H9 (cell line): ENCODE data around the gene CPT1B. TPM values are rescaled to one million over a fixed set of nuclear protein-coding genes. Genes with fewer than 3 reads are reported as not detected.
"Not testable (repeated sequence)": the region's sequence is repeated elsewhere in the genome, so short reads cannot be mapped to it uniquely, and the experiment has no call there.

Source experiments
- DNase-seq: peaks from one replicate; pipeline ENCODE4 v3.0.0-alpha.2; 2017
- H2AFZ ChIP-seq: one replicate; pipeline ENCODE4 v1.6.1; 2013; ENCODE audit warnings: mild to moderate bottlenecking, low read length, control low read depth, moderate library complexity
- H2AK5ac ChIP-seq: 2 replicates; pipeline ENCODE4 v1.6.1; 2013; ENCODE audit warnings: low read length, control low read depth, mixed read lengths; ENCODE audit not compliant: insufficient read length
- H2BK120ac ChIP-seq: one replicate; pipeline ENCODE4 v1.6.1; 2013; ENCODE audit warnings: low read depth, mild to moderate bottlenecking, low read length, control low read depth, inconsistent platforms; ENCODE audit not compliant: poor library complexity, severe bottlenecking
- H2BK12ac ChIP-seq: 2 replicates; pipeline ENCODE4 v1.6.1; 2013; ENCODE audit warnings: low read length, control low read depth, mixed read lengths, low read depth; ENCODE audit not compliant: insufficient read length
- H2BK15ac ChIP-seq: 2 replicates; pipeline ENCODE4 v1.6.1; 2013; ENCODE audit warnings: low read depth, low read length, control low read depth
- H2BK20ac ChIP-seq: one replicate; pipeline ENCODE4 v1.6.1; 2013; ENCODE audit warnings: low read depth, mild to moderate bottlenecking, low read length, control low read depth, inconsistent platforms; ENCODE audit not compliant: poor library complexity, severe bottlenecking
- H2BK5ac ChIP-seq: 2 replicates; pipeline ENCODE4 v1.6.1; 2013; ENCODE audit warnings: low read length, control low read depth, mixed read lengths; ENCODE audit not compliant: insufficient read length
- H3K14ac ChIP-seq: 2 replicates; pipeline ENCODE4 v1.6.1; 2013; ENCODE audit warnings: low read length, control low read depth; ENCODE audit not compliant: insufficient read depth
- H3K18ac ChIP-seq: 2 replicates; pipeline ENCODE4 v1.6.1; 2013; ENCODE audit warnings: low read depth, mild to moderate bottlenecking, mixed read lengths, low read length, control low read depth; ENCODE audit not compliant: insufficient read length
- H3K23ac ChIP-seq: 2 replicates; pipeline ENCODE4 v1.6.1; 2013; ENCODE audit warnings: low read length, control low read depth, mixed read lengths, low read depth; ENCODE audit not compliant: insufficient read length
- H3K23me2 ChIP-seq: 2 replicates; pipeline ENCODE4 v1.6.1; 2013; ENCODE audit warnings: low read depth, mild to moderate bottlenecking, mixed read lengths, low read length, control low read depth; ENCODE audit not compliant: insufficient read length, poor library complexity, severe bottlenecking
- H3K27ac ChIP-seq: 2 replicates; pipeline ENCODE4 v1.5.1; 2013; ENCODE audit warnings: low read length, control low read depth, mixed read lengths, low read depth; ENCODE audit not compliant: insufficient read length
- H3K27me3 ChIP-seq: 2 replicates; pipeline ENCODE4 v1.6.1; 2013; ENCODE audit warnings: low read length, control low read depth, inconsistent platforms; ENCODE audit not compliant: insufficient read depth
- H3K4ac ChIP-seq: 2 replicates; pipeline ENCODE4 v1.6.1; 2013; ENCODE audit warnings: low read depth, mild to moderate bottlenecking, control low read depth, inconsistent platforms, low read length, moderate library complexity
- H3K4me1 ChIP-seq: 2 replicates; pipeline ENCODE4 v1.6.1; 2013; ENCODE audit warnings: low read length, control low read depth, inconsistent platforms; ENCODE audit not compliant: insufficient read depth
- H3K4me2 ChIP-seq: 2 replicates; pipeline ENCODE4 v1.6.1; 2013; ENCODE audit warnings: low read length, control low read depth, mixed read lengths; ENCODE audit not compliant: insufficient read length, insufficient read depth
- H3K56ac ChIP-seq: 2 replicates; pipeline ENCODE4 v1.6.1; 2013; ENCODE audit warnings: low read depth, mild to moderate bottlenecking, mixed read lengths, low read length, control low read depth; ENCODE audit not compliant: insufficient read length
- H3K79me1 ChIP-seq: 2 replicates; pipeline ENCODE4 v1.6.1; 2013; ENCODE audit warnings: low read depth, mild to moderate bottlenecking, moderate library complexity, low read length, control low read depth, inconsistent platforms; ENCODE audit not compliant: insufficient read depth, poor library complexity, severe bottlenecking
- H3K79me2 ChIP-seq: 2 replicates; pipeline ENCODE4 v1.6.1; 2013; ENCODE audit warnings: low read length, control low read depth, inconsistent platforms; ENCODE audit not compliant: insufficient read depth
- H3K9ac ChIP-seq: 2 replicates; pipeline ENCODE4 v1.6.1; 2013; ENCODE audit warnings: low read length, control low read depth, mixed read lengths; ENCODE audit not compliant: insufficient read length; ENCODE audit errors: extremely low read depth
- H3K9me3 ChIP-seq: one replicate; pipeline ENCODE4 v1.6.1; 2013; ENCODE audit warnings: low read depth, low read length, inconsistent platforms; ENCODE audit not compliant: control insufficient read depth
- H3T11ph ChIP-seq: one replicate; pipeline ENCODE4 v1.6.1; 2013; ENCODE audit warnings: mild to moderate bottlenecking, low read length, control low read depth, inconsistent platforms
- H4K20me1 ChIP-seq: one replicate; pipeline ENCODE4 v1.6.1; 2013; ENCODE audit not compliant: control insufficient read depth, insufficient read length, insufficient read depth
- H4K5ac ChIP-seq: 2 replicates; pipeline ENCODE4 v1.6.1; 2013; ENCODE audit warnings: low read depth, mild to moderate bottlenecking, mixed read lengths, low read length, control low read depth; ENCODE audit not compliant: insufficient read length
- H4K8ac ChIP-seq: replicated peaks from 2 replicates; pipeline ENCODE4 v1.6.1; 2013; ENCODE audit warnings: low read length, control low read depth, mixed read lengths, low read depth; ENCODE audit not compliant: insufficient read length
- H4K91ac ChIP-seq: 2 replicates; pipeline ENCODE4 v1.6.1; 2013; ENCODE audit warnings: low read depth, mild to moderate bottlenecking, moderate library complexity, mixed read lengths, low read length, control low read depth; ENCODE audit not compliant: insufficient read length
- H3K27ac Mint-ChIP-seq, 3 experiments: 2 replicates in 2 of 3; 3 replicates in 1 of 3; pipeline ENCODE4 v1.8.0; 2020 to 2021; ENCODE audit warnings: mixed read lengths in 3 of 3, mild to moderate bottlenecking in 1 of 3, moderate library complexity in 1 of 3
- H3K27me3 Mint-ChIP-seq: 2 replicates; pipeline ENCODE4 v1.8.0; 2021; ENCODE audit warnings: low read depth, mild to moderate bottlenecking, moderate library complexity, mixed read lengths
- H3K36me3 Mint-ChIP-seq, 3 experiments: 2 replicates in 2 of 3; 3 replicates in 1 of 3; pipeline ENCODE4 v1.8.0; 2020 to 2021; ENCODE audit warnings: low read depth in 3 of 3, mixed read lengths in 3 of 3; ENCODE audit not compliant: insufficient read depth in 1 of 3
- H3K4me1 Mint-ChIP-seq, 2 experiments: 2 replicates each; pipeline ENCODE4 v1.8.0; 2020; ENCODE audit warnings: mixed read lengths in 2 of 2
- H3K4me3 Mint-ChIP-seq, 2 experiments: 2 replicates in 1 of 2; 3 replicates in 1 of 2; pipeline ENCODE4 v1.8.0; 2020 to 2021; ENCODE audit warnings: mild to moderate bottlenecking in 2 of 2, mixed read lengths in 2 of 2, moderate library complexity in 1 of 2
- H3K9me3 Mint-ChIP-seq, 2 experiments: 2 replicates in 1 of 2; 3 replicates in 1 of 2; pipeline ENCODE4 v1.8.0; 2020; ENCODE audit warnings: mild to moderate bottlenecking in 2 of 2, mixed read lengths in 2 of 2, moderate library complexity in 1 of 2
- CTCF ChIP-seq: fragments of 200-600 bp; sonication (generic); conservative IDR thresholded peaks from 3 replicates; pipeline ENCODE4 v1.8.0; 2021; ENCODE audit warnings: antibody characterized with exemption, mild to moderate bottlenecking
- WGBS: extraction: QIAGEN DNeasy Blood & Tissue Kit; methylation state at CpG from one replicate; pipeline ENCODE4 v1.1.7; 2013; ENCODE audit warnings: missing lambda C conversion rate, low lambda C conversion rate, mixed read lengths; ENCODE audit not compliant: insufficient read length; ENCODE audit errors: extremely low coverage; 5-methylcytosine and 5-hydroxymethylcytosine counted together
- total RNA-seq: library from RNA; stranded (reverse); gene quantifications from 2 replicates; pipeline ENCODE4 v1.2.1, GENCODE V29; 2021

CPT1B gene
- total RNA-seq, 1 experiment from 2014 or later = 65.7 TPM

GRCh38 chr22:50542416-50542927 lies 35.8 kb downstream of the CPT1B start:
- no peaks in the 10 kb centered on the region for H3K9me3 ChIP-seq
- Mint-ChIP-seq H3K27ac (no peak overlapping the region; a peak in 1 of 7 replicates), H3K9me3 (no peaks in the 10 kb centered on the region; a peak in 1 of 5 replicates), H3K36me3 (no peaks in the 10 kb centered on the region), H3K4me1 (no peaks in the 10 kb centered on the region), H3K27me3 (peaks cover 62% of the 10 kb centered on the region), H3K4me3 (no peak overlapping the region)
- no peak overlapping the region for H3K4ac ChIP-seq
- H3T11ph ChIP-seq = no peak overlapping the region
- no peak for DNase-seq
- peaks cover 2% of the 10 kb centered on the region for H3K23me2 ChIP-seq
- H2BK12ac ChIP-seq = no peak overlapping the region
- H2BK5ac ChIP-seq = no peak overlapping the region
- H3K9ac ChIP-seq = no peak overlapping the region
- no peaks in the 10 kb centered on the region for H3K4me1 ChIP-seq
- no peak overlapping the region for H3K14ac ChIP-seq
- H4K5ac ChIP-seq = no peak overlapping the region
- H4K20me1 ChIP-seq = no peaks in the 10 kb centered on the region
- no peaks in the 10 kb centered on the region; the same call in 1 of the 2 replicates for H3K27me3 ChIP-seq
- no peak overlapping the region for H2AK5ac ChIP-seq
- H2AFZ ChIP-seq = no peak overlapping the region
- H3K18ac ChIP-seq = no peak overlapping the region
- H3K4me2 ChIP-seq = no peak overlapping the region
- no peaks in the 10 kb centered on the region for H3K79me2 ChIP-seq
- H2BK20ac ChIP-seq = no peak overlapping the region
- no peak for TF ChIP-seq CTCF
- no peak overlapping the region for H4K91ac ChIP-seq
- no peak overlapping the region for H4K8ac ChIP-seq
- no peak overlapping the region for H3K56ac ChIP-seq
- H3K23ac ChIP-seq = no peak overlapping the region
- no peaks in the 10 kb centered on the region for H3K79me1 ChIP-seq
- no peak overlapping the region for H2BK120ac ChIP-seq
- no peak overlapping the region for H2BK15ac ChIP-seq
- no peak overlapping the region for H3K27ac ChIP-seq
- WGBS = no CpG with 5 or more reads among the region's 19 CpGs

GRCh38 chr22:50541667-50542026 lies 36.6 kb downstream of the CPT1B start:
- H3K27ac ChIP-seq, H2BK5ac ChIP-seq, H4K8ac ChIP-seq, H3K4me3 Mint-ChIP-seq, H3K9ac ChIP-seq, H3K9me3 Mint-ChIP-seq, H3K4me1 ChIP-seq, H3K27me3 ChIP-seq, H2BK15ac ChIP-seq, H2AK5ac ChIP-seq, H3K4me1 Mint-ChIP-seq, DNase-seq, H3K4ac ChIP-seq, H3K14ac ChIP-seq, H2AFZ ChIP-seq, H3K23me2 ChIP-seq, H2BK12ac ChIP-seq, H3K4me2 ChIP-seq, H3K36me3 Mint-ChIP-seq, H4K91ac ChIP-seq, H3K79me2 ChIP-seq, H3T11ph ChIP-seq, H3K56ac ChIP-seq, H3K27ac Mint-ChIP-seq, H4K5ac ChIP-seq, H3K23ac ChIP-seq, H4K20me1 ChIP-seq, H3K18ac ChIP-seq, H3K9me3 ChIP-seq, H2BK20ac ChIP-seq, H2BK120ac ChIP-seq, H3K79me1 ChIP-seq: not testable (repeated sequence)
- no CpG with 5 or more reads among the region's 5 CpGs for WGBS
- peaks cover 69% of the 10 kb centered on the region for H3K27me3 Mint-ChIP-seq
